IPS-15b (cell line): Measurements from ENCODE around the gene SENP8.

Experiments used
- H3K27me3 ChIP-seq: one replicate; pipeline ENCODE4 v1.6.1; 2013; ENCODE audit warnings: low read length; ENCODE audit not compliant: control insufficient read depth, insufficient read depth
- H3K36me3 ChIP-seq: one replicate; pipeline ENCODE4 v1.6.1; 2013; ENCODE audit warnings: low read length; ENCODE audit not compliant: control insufficient read depth, insufficient read depth
- H3K4me1 ChIP-seq: one replicate; pipeline ENCODE4 v1.6.1; 2013; ENCODE audit warnings: mild to moderate bottlenecking, low read length; ENCODE audit not compliant: control insufficient read depth, insufficient read depth
- H3K4me3 ChIP-seq: one replicate; pipeline ENCODE4 v1.5.1; 2013; ENCODE audit warnings: low read depth, low read length
- H3K9ac ChIP-seq: one replicate; pipeline ENCODE4 v1.6.1; 2013; ENCODE audit warnings: low read depth, mild to moderate bottlenecking, low read length
- H3K9me3 ChIP-seq: one replicate; pipeline ENCODE4 v1.6.1; 2013; ENCODE audit warnings: mild to moderate bottlenecking, low read length; ENCODE audit not compliant: control insufficient read depth, insufficient read depth

The SENP8 gene

GRCh38 chr15:72117486-72118016, 652 bp upstream of the SENP8 start:
- peak overlapping the region; percentile 66 for H3K4me3 ChIP-seq
- no peaks in the 10 kb centered on the region for H3K27me3 ChIP-seq
- peak overlapping the region; percentile 38 for H3K9ac ChIP-seq
- no peaks in the 10 kb centered on the region for H3K4me1 ChIP-seq
- H3K36me3 ChIP-seq = no peaks in the 10 kb centered on the region
- H3K9me3 ChIP-seq = no peaks in the 10 kb centered on the region

- H3K4me1 ChIP-seq = no peaks in the 10 kb centered on the region
- H3K27me3 ChIP-seq = no peaks in the 10 kb centered on the region
- H3K36me3 ChIP-seq = no peaks in the 10 kb centered on the region
- no peaks in the 10 kb centered on the region for H3K9me3 ChIP-seq
- no peak overlapping the region for H3K9ac ChIP-seq
- H3K4me3 ChIP-seq = no peak overlapping the region
Observed at GRCh38 chr15:72124218-72124617, 6.0 kb downstream of the SENP8 start.

- Histone ChIP-seq H3K4me3 (no peak overlapping the region), H3K4me1 (no peaks in the 10 kb centered on the region), H3K9me3 (no peaks in the 10 kb centered on the region), H3K9ac (no peak overlapping the region), H3K36me3 (no peaks in the 10 kb centered on the region), H3K27me3 (no peaks in the 10 kb centered on the region)
Observed at GRCh38 chr15:72127724-72128322, 9.6 kb downstream of the SENP8 start.

- H3K9me3 ChIP-seq = no peaks in the 10 kb centered on the region
- no peaks in the 10 kb centered on the region for H3K27me3 ChIP-seq
- H3K4me3 ChIP-seq = no peak overlapping the region
- H3K9ac ChIP-seq = no peak overlapping the region
- no peaks in the 10 kb centered on the region for H3K36me3 ChIP-seq
- no peaks in the 10 kb centered on the region for H3K4me1 ChIP-seq
Observed at GRCh38 chr15:72128359-72128758, 10.2 kb downstream of the SENP8 start.

GRCh38 chr15:72130272-72130671, 12.1 kb downstream of the SENP8 start:
- Histone ChIP-seq H3K4me1 (no peaks in the 10 kb centered on the region), H3K27me3 (no peaks in the 10 kb centered on the region), H3K9ac (no peak overlapping the region), H3K4me3 (no peak overlapping the region), H3K9me3 (no peaks in the 10 kb centered on the region), H3K36me3 (no peaks in the 10 kb centered on the region)

- no peak overlapping the region for H3K4me3 ChIP-seq
Observed at GRCh38 chr15:72131922-72132321, 13.7 kb downstream of the SENP8 start.

GRCh38 chr15:72133211-72133610, 15.0 kb downstream of the SENP8 start:
- no peak overlapping the region for H3K4me3 ChIP-seq
- H3K9ac ChIP-seq = no peak overlapping the region
- H3K9me3 ChIP-seq = no peaks in the 10 kb centered on the region
- H3K27me3 ChIP-seq = no peaks in the 10 kb centered on the region
- no peaks in the 10 kb centered on the region for H3K36me3 ChIP-seq
- H3K4me1 ChIP-seq = no peaks in the 10 kb centered on the region

More at GRCh38 chr15:72131922-72132321, 13.7 kb downstream of the SENP8 start:
- no peaks in the 10 kb centered on the region for H3K36me3 ChIP-seq
- H3K9me3 ChIP-seq = no peaks in the 10 kb centered on the region
- no peaks in the 10 kb centered on the region for H3K27me3 ChIP-seq
- H3K4me1 ChIP-seq = no peaks in the 10 kb centered on the region
- H3K9ac ChIP-seq = no peak overlapping the region

GRCh38 chr15:72135719-72136118, 17.5 kb downstream of the SENP8 start:
- Histone ChIP-seq H3K4me3 (no peak overlapping the region), H3K4me1 (no peaks in the 10 kb centered on the region), H3K9me3 (no peaks in the 10 kb centered on the region), H3K9ac (no peak overlapping the region), H3K27me3 (no peaks in the 10 kb centered on the region), H3K36me3 (no peaks in the 10 kb centered on the region)

- Histone ChIP-seq H3K4me3 (no peak overlapping the region), H3K9ac (no peak overlapping the region), H3K9me3 (no peaks in the 10 kb centered on the region), H3K4me1 (no peaks in the 10 kb centered on the region), H3K27me3 (no peaks in the 10 kb centered on the region), H3K36me3 (no peaks in the 10 kb centered on the region)
Observed at GRCh38 chr15:72136170-72137051, 18.2 kb downstream of the SENP8 start.

GRCh38 chr15:72139667-72140066, 21.5 kb downstream of the SENP8 start:
- no peak overlapping the region for H3K4me3 ChIP-seq
- H3K9me3 ChIP-seq = no peaks in the 10 kb centered on the region
- H3K27me3 ChIP-seq = no peaks in the 10 kb centered on the region
- H3K4me1 ChIP-seq = no peaks in the 10 kb centered on the region
- H3K9ac ChIP-seq = no peak overlapping the region
- no peaks in the 10 kb centered on the region for H3K36me3 ChIP-seq

- no peaks in the 10 kb centered on the region for H3K27me3 ChIP-seq
- H3K9ac ChIP-seq = no peak overlapping the region
- no peaks in the 10 kb centered on the region for H3K4me1 ChIP-seq
- H3K36me3 ChIP-seq = no peaks in the 10 kb centered on the region
- H3K9me3 ChIP-seq = no peaks in the 10 kb centered on the region
- no peak overlapping the region for H3K4me3 ChIP-seq
Observed at GRCh38 chr15:72140088-72140487, 21.9 kb downstream of the SENP8 start.
